ENCODE results near the gene USP5.

DNA sequence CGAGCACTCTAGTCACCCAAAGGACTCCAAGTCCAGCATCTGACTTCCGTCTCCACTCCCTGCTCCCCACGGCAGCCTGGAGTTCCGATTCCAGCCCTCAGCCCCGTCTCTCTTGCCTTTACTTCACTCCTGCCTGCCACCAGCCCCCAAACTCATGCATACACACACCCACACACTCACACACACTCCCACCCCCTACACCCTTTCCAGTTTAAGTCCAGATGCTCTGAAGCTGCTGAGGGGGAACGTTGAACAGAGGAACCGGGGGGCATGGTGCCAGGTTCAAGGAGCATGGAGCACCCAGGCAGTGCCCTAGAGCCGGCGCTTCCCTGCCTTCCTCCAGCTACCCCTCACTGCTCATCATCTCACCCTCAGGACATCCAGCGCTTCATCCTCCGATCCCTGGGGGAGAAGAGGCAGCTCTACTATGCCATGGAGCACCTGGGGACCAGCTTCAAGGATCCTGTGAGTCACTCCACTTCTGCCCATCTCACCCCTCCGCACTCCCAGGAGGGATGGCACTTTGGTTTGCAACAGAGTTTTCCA lies 20.4 kb upstream of the USP5 start:
- TF ChIP-seq, protein P1, sequence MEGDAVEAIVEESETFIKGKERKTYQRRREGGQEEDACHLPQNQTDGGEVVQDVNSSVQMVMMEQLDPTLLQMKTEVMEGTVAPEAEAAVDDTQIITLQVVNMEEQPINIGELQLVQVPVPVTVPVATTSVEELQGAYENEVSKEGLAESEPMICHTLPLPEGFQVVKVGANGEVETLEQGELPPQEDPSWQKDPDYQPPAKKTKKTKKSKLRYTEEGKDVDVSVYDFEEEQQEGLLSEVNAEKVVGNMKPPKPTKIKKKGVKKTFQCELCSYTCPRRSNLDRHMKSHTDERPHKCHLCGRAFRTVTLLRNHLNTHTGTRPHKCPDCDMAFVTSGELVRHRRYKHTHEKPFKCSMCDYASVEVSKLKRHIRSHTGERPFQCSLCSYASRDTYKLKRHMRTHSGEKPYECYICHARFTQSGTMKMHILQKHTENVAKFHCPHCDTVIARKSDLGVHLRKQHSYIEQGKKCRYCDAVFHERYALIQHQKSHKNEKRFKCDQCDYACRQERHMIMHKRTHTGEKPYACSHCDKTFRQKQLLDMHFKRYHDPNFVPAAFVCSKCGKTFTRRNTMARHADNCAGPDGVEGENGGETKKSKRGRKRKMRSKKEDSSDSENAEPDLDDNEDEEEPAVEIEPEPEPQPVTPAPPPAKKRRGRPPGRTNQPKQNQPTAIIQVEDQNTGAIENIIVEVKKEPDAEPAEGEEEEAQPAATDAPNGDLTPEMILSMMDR (IDR thresholded peaks at IDR 0.05): no peak
- TF ChIP-seq POLR2A (IDR thresholded peaks at IDR 0.05): no peak

Measured in heart left ventricle (tissue), 13 donors.